Measurements from ENCODE around the gene SLC35G1.

- TF ChIP-seq POLR2A (IDR thresholded peaks at IDR 0.05), result no peak
- TF ChIP-seq CTCF (IDR thresholded peaks at IDR 0.05), result no peak
These were observed 23.2 kb downstream of the SLC35G1 start for GRCh38 chr10:93917064-93917391.
